ENCODE results near the gene PHF3. TPM values are rescaled to one million over a fixed set of nuclear protein-coding genes. Genes with fewer than 3 reads are reported as not detected.

PHF3 gene
- total RNA-seq, 1 donor from 2014 or later: 56.7 TPM

GRCh38 chr6:63643862-63644261 is 8.3 kb downstream of the PHF3 start:
- peaks cover 21% of the 10 kb centered on the region for H3K36me3 Mint-ChIP-seq (ENCODE audit: low read depth)
- TF ChIP-seq, protein P1, sequence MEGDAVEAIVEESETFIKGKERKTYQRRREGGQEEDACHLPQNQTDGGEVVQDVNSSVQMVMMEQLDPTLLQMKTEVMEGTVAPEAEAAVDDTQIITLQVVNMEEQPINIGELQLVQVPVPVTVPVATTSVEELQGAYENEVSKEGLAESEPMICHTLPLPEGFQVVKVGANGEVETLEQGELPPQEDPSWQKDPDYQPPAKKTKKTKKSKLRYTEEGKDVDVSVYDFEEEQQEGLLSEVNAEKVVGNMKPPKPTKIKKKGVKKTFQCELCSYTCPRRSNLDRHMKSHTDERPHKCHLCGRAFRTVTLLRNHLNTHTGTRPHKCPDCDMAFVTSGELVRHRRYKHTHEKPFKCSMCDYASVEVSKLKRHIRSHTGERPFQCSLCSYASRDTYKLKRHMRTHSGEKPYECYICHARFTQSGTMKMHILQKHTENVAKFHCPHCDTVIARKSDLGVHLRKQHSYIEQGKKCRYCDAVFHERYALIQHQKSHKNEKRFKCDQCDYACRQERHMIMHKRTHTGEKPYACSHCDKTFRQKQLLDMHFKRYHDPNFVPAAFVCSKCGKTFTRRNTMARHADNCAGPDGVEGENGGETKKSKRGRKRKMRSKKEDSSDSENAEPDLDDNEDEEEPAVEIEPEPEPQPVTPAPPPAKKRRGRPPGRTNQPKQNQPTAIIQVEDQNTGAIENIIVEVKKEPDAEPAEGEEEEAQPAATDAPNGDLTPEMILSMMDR (IDR thresholded peaks at IDR 0.05): no peak
- H3K4me3 Mint-ChIP-seq: no peak overlapping the region
- peaks cover 74% of the 10 kb centered on the region for H3K4me1 Mint-ChIP-seq
- intact Hi-C loops (cut with micrococcal nuclease): loop anchor here (2.0 kb wide), 1 partner anchor 15 kb away; no protein-coding TSS in a partner anchor
- no peaks in the 10 kb centered on the region for H3K9me3 Mint-ChIP-seq
- no peak for DNase-seq
- ATAC-seq (ENCODE audit: low read depth): no peak
- no peaks in the 10 kb centered on the region for H3K27me3 Mint-ChIP-seq
- POLR2A ChIA-PET: interaction anchor here (0.8 kb wide), 1 partner anchor 8 kb away, joined by 3 read pairs; the partner anchor contains the start of gene PHF3
- CTCF ChIA-PET: interaction anchor here (1.3 kb wide), 1 partner anchor 45 kb away, joined by 5 read pairs; no protein-coding TSS in a partner anchor
- H3K27ac Mint-ChIP-seq: peak overlapping the region; percentile 7

DNA sequence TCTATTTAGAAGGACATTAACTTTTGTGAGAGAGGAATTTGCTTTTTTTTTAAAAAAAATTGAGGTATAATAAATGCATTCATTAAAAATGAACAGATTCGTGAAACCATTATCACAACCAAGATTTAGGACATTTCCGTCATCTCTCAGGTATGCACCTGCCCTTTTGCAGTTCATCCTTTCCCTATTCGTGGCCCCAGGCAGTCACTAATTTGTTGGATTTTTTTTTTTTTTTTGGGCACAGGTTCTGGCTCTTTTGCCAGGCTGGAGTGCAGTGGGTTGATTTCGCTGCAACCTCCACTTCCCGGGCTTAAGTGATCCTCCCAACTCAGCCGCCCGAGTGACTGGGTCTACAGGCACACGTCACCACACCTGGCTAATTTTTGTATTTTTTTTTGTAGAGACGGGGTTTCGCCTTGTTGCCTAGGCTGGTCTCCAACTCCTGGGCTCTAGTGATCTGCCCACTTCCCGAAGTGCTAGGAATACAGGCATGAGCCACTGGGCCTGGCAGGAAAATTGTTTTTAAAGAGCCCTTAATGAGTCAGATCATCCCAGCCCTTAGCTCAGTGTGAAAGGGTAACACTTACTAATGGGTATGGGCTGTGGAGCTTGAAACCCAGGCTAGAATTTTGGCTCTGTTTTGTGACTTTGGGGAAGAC is 9.2 kb downstream of the PHF3 start:
- ATAC-seq (ENCODE audit: low read depth): no peak
- Mint-ChIP-seq H3K4me3 (no peak overlapping the region), H3K4me1 (peaks cover 68% of the 10 kb centered on the region), H3K9me3 (no peaks in the 10 kb centered on the region), H3K27ac (no peak overlapping the region), H3K27me3 (no peaks in the 10 kb centered on the region), H3K36me3 (ENCODE audit: low read depth) (peaks cover 21% of the 10 kb centered on the region)
- TF ChIP-seq, protein P1 (IDR thresholded peaks at IDR 0.05): no peak
- CTCF ChIA-PET: no interaction called here
- POLR2A ChIA-PET: no interaction called here
- no peak for DNase-seq
- intact Hi-C loops (cut with micrococcal nuclease): loop anchor here (2.0 kb wide), 1 partner anchor 14 kb away; no protein-coding TSS in a partner anchor

DNA sequence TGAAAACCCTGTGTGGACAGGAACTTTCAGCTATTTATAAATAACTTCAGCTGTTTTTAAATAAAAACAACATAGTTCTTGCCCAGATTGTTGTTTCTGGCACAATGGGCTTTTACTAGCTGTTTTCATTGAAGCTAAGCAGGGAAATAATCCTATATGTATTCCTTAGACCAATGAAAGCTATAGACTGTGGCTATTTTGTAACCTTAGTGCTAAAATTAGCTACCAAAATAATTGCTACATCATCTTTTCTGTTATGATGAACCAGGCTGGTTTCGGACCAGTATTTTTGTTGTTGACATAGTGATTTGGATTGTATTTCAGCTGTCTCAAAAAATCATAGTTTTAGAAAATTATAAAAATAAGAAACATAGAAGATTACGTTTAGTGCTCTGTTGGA is 13.7 kb downstream of the PHF3 start:
- TF ChIP-seq, protein P1 (IDR thresholded peaks at IDR 0.05): no peak
- ChIA-PET CTCF (no interaction called here), POLR2A (no interaction called here)
- H3K27me3 Mint-ChIP-seq: no peaks in the 10 kb centered on the region
- no peak overlapping the region for H3K27ac Mint-ChIP-seq
- H3K9me3 Mint-ChIP-seq: no peaks in the 10 kb centered on the region
- peaks cover 37% of the 10 kb centered on the region for H3K36me3 Mint-ChIP-seq (ENCODE audit: low read depth)
- no peak overlapping the region for H3K4me3 Mint-ChIP-seq
- ATAC-seq (ENCODE audit: low read depth) (no peak), DNase-seq (no peak)
- intact Hi-C loops (cut with micrococcal nuclease): loop anchor here (1.0 kb wide), 1 partner anchor 11 kb away; no protein-coding TSS in a partner anchor
- peaks cover 69% of the 10 kb centered on the region for H3K4me1 Mint-ChIP-seq

- ATAC-seq (ENCODE audit: low read depth): no peak
- intact Hi-C loops (cut with micrococcal nuclease): loop anchor here (1.0 kb wide), 1 partner anchor 12 kb away; no protein-coding TSS in a partner anchor
- DNase-seq: no peak
- Mint-ChIP-seq H3K9me3 (no peaks in the 10 kb centered on the region), H3K36me3 (ENCODE audit: low read depth) (peaks cover 33% of the 10 kb centered on the region), H3K4me1 (peaks cover 67% of the 10 kb centered on the region), H3K27ac (no peak overlapping the region), H3K27me3 (no peaks in the 10 kb centered on the region), H3K4me3 (no peak overlapping the region)
- ChIA-PET POLR2A (no interaction called here), CTCF (no interaction called here)
- TF ChIP-seq, protein P1 (IDR thresholded peaks at IDR 0.05): no peak
Observed at GRCh38 chr6:63649847-63650265, 14.3 kb downstream of the PHF3 start.

- H3K36me3 Mint-ChIP-seq (ENCODE audit: low read depth): peaks cover 26% of the 10 kb centered on the region
- TF ChIP-seq, protein P1 (IDR thresholded peaks at IDR 0.05): no peak
- CTCF ChIA-PET: no interaction called here
- H3K27ac Mint-ChIP-seq: no peak overlapping the region
- H3K4me1 Mint-ChIP-seq: peaks cover 81% of the 10 kb centered on the region
- intact Hi-C loops (cut with micrococcal nuclease): no loop called here
- no peak overlapping the region for H3K4me3 Mint-ChIP-seq
- POLR2A ChIA-PET: no interaction called here
- H3K9me3 Mint-ChIP-seq: no peaks in the 10 kb centered on the region
- DNase-seq (no peak), ATAC-seq (ENCODE audit: low read depth) (no peak)
- no peaks in the 10 kb centered on the region for H3K27me3 Mint-ChIP-seq
Observed at GRCh38 chr6:63652980-63653379, 17.4 kb downstream of the PHF3 start.

Data from activated B cell treated with CpG ODN at 0.5 μM for 24 hours (primary cell).